ENCODE measurements around the gene MAMDC4.
"Not testable (repeated sequence)": the region's sequence is repeated elsewhere in the genome, so short reads cannot be mapped to it uniquely, and the experiment has no call there.

DNA sequence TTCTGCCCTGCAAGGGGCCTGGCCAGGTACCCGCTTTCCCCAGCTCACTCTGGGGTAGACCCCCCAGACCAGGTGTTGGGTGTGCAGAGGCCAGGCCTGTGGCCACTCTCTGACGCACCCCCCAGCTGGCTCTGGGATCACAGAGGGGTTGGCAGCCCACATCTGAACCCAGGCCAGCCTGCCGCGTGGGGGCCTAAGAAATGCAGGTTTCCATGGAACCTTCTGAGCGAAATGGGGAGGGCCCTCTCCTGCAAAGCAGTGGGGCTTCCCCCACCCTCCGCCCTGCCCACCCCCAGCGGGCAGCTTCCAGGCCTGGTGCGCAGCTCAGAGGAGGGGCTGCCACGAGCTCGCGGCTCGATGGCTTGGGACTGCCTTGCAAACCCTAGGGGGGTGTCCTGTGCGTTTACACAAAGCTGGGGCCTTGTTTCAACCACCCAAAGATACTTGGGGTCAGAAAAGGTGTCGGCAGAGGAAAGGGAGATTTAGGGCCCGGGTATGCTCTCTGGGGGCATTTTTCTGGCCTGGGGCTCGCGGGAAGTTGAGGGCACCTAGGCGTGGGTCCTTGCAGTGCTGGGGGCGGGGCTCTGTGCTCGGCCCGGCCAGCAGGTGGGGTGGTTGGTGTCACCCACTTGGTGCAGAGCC, 8.9 kb upstream of the MAMDC4 start:
- TF ChIP-seq, protein P1, sequence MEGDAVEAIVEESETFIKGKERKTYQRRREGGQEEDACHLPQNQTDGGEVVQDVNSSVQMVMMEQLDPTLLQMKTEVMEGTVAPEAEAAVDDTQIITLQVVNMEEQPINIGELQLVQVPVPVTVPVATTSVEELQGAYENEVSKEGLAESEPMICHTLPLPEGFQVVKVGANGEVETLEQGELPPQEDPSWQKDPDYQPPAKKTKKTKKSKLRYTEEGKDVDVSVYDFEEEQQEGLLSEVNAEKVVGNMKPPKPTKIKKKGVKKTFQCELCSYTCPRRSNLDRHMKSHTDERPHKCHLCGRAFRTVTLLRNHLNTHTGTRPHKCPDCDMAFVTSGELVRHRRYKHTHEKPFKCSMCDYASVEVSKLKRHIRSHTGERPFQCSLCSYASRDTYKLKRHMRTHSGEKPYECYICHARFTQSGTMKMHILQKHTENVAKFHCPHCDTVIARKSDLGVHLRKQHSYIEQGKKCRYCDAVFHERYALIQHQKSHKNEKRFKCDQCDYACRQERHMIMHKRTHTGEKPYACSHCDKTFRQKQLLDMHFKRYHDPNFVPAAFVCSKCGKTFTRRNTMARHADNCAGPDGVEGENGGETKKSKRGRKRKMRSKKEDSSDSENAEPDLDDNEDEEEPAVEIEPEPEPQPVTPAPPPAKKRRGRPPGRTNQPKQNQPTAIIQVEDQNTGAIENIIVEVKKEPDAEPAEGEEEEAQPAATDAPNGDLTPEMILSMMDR (IDR thresholded peaks at IDR 0.05) = not testable (repeated sequence)
- TF ChIP-seq POLR2AphosphoS5 (IDR thresholded peaks at IDR 0.05) = not testable (repeated sequence)

All from gastroesophageal sphincter (tissue), 3 donors.